Panc1 (cell line): ENCODE data around the gene SNTG2.

Experiments
- POLR2AphosphoS5 ChIP-seq: IDR thresholded peaks from 2 replicates; pipeline ENCODE4 v1.6.1; 2012; ENCODE audit warnings: mild to moderate bottlenecking, low read depth, low read length, moderate library complexity
- SIN3A ChIP-seq: IDR thresholded peaks from 2 replicates; pipeline ENCODE4 v1.6.1; 2012; ENCODE audit warnings: low read depth, mild to moderate bottlenecking, low read length, moderate library complexity, borderline replicate concordance; ENCODE audit not compliant: insufficient read depth
- TF ChIP-seq, protein P1 (sequence below): fragments of 450-650 bp; IDR thresholded peaks from 2 replicates; pipeline ENCODE4 v1.5.1; 2017; ENCODE audit warnings: mild to moderate bottlenecking
- TF ChIP-seq, protein P2 (sequence below), 2 experiments: IDR thresholded peaks; 2 replicates each; pipeline ENCODE4 v1.6.1; 2011 to 2012; ENCODE audit warnings: low read depth in 2 of 2, control low read depth in 1 of 2, low read length in 1 of 2, mild to moderate bottlenecking in 1 of 2, moderate library complexity in 1 of 2; ENCODE audit not compliant: insufficient read depth in 1 of 2

DNA sequence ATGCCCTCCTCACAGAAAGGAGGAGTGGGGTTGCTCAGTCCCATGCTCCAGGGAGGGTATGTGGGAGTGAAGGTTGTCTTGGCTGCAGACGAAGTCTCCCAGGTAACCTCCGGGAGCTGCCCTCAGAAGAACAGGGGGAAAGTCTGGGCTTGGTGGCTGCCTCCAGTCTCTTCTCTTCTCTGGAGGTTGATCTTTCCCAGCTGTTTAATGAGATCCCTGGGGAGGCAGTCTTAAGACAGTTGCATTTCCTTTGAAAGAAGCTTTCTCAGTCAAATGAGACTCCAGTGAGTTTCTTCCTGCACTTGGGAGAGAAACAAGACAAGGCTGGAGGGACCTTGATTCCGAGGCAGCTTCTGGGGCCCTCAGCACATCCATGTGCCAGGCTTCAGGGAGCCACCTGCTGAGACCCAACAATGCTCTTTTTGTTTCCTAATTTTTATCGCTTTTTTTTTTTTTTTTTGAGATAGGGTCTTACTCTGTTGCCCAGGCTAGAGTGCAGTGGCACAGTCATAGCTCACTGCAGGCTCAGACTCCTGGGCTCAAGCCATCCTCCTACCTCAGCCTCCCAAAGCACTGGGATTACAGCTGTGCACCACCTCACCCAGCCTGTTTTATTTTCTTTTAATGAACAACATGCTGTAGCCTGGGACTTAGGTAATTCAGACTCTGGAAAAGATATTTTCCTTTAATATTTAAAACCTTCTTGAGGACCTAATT lies 390.9 kb downstream of the SNTG2 start:
- TF ChIP-seq, protein P1, sequence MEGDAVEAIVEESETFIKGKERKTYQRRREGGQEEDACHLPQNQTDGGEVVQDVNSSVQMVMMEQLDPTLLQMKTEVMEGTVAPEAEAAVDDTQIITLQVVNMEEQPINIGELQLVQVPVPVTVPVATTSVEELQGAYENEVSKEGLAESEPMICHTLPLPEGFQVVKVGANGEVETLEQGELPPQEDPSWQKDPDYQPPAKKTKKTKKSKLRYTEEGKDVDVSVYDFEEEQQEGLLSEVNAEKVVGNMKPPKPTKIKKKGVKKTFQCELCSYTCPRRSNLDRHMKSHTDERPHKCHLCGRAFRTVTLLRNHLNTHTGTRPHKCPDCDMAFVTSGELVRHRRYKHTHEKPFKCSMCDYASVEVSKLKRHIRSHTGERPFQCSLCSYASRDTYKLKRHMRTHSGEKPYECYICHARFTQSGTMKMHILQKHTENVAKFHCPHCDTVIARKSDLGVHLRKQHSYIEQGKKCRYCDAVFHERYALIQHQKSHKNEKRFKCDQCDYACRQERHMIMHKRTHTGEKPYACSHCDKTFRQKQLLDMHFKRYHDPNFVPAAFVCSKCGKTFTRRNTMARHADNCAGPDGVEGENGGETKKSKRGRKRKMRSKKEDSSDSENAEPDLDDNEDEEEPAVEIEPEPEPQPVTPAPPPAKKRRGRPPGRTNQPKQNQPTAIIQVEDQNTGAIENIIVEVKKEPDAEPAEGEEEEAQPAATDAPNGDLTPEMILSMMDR, result no peak
- TF ChIP-seq POLR2AphosphoS5 (no peak), SIN3A (no peak)
- TF ChIP-seq, protein P2, sequence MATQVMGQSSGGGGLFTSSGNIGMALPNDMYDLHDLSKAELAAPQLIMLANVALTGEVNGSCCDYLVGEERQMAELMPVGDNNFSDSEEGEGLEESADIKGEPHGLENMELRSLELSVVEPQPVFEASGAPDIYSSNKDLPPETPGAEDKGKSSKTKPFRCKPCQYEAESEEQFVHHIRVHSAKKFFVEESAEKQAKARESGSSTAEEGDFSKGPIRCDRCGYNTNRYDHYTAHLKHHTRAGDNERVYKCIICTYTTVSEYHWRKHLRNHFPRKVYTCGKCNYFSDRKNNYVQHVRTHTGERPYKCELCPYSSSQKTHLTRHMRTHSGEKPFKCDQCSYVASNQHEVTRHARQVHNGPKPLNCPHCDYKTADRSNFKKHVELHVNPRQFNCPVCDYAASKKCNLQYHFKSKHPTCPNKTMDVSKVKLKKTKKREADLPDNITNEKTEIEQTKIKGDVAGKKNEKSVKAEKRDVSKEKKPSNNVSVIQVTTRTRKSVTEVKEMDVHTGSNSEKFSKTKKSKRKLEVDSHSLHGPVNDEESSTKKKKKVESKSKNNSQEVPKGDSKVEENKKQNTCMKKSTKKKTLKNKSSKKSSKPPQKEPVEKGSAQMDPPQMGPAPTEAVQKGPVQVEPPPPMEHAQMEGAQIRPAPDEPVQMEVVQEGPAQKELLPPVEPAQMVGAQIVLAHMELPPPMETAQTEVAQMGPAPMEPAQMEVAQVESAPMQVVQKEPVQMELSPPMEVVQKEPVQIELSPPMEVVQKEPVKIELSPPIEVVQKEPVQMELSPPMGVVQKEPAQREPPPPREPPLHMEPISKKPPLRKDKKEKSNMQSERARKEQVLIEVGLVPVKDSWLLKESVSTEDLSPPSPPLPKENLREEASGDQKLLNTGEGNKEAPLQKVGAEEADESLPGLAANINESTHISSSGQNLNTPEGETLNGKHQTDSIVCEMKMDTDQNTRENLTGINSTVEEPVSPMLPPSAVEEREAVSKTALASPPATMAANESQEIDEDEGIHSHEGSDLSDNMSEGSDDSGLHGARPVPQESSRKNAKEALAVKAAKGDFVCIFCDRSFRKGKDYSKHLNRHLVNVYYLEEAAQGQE (IDR thresholded peaks at IDR 0.05; ENCODE audit: insufficient read depth in 1 of 2, low read depth in 2 of 2, low read length in 1 of 2), result no peak
